ENCODE results near the gene CCDC77.

DNA sequence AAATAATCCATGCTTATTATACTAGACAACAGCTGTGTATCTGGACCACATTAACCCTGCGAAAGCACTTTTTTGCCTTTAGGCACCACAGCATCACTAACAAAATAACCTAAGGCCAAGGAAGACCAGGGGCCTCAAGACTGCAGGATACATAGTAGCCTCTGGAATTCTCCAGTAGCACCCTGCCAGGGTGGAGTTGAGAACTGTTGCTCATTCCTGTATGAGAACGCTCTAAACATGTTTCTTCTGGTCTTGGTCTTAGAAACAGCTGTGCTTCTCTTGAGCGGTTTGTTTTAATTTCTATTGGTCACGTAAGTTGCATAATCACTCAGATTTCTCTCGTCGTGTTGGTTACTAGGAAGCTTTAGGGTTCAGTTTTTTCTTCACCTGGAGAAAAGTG, 66.1 kb downstream of the CCDC77 start:
- TF ChIP-seq, protein P1, sequence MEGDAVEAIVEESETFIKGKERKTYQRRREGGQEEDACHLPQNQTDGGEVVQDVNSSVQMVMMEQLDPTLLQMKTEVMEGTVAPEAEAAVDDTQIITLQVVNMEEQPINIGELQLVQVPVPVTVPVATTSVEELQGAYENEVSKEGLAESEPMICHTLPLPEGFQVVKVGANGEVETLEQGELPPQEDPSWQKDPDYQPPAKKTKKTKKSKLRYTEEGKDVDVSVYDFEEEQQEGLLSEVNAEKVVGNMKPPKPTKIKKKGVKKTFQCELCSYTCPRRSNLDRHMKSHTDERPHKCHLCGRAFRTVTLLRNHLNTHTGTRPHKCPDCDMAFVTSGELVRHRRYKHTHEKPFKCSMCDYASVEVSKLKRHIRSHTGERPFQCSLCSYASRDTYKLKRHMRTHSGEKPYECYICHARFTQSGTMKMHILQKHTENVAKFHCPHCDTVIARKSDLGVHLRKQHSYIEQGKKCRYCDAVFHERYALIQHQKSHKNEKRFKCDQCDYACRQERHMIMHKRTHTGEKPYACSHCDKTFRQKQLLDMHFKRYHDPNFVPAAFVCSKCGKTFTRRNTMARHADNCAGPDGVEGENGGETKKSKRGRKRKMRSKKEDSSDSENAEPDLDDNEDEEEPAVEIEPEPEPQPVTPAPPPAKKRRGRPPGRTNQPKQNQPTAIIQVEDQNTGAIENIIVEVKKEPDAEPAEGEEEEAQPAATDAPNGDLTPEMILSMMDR (conservative IDR thresholded peaks at IDR 0.05), result no peak
- no peak for TF ChIP-seq EZH2 (IDR thresholded peaks at IDR 0.05; ENCODE audit: low read depth)
